Raji (cell line): Measurements from ENCODE around the gene DENND6B.

Experiments
- POLR2A ChIP-seq: IDR thresholded peaks from 2 replicates; pipeline ENCODE4 v1.6.1; 2011; ENCODE audit warnings: low read depth, low read length, control low read depth; ENCODE audit not compliant: insufficient read depth

Gene DENND6B, protein sequence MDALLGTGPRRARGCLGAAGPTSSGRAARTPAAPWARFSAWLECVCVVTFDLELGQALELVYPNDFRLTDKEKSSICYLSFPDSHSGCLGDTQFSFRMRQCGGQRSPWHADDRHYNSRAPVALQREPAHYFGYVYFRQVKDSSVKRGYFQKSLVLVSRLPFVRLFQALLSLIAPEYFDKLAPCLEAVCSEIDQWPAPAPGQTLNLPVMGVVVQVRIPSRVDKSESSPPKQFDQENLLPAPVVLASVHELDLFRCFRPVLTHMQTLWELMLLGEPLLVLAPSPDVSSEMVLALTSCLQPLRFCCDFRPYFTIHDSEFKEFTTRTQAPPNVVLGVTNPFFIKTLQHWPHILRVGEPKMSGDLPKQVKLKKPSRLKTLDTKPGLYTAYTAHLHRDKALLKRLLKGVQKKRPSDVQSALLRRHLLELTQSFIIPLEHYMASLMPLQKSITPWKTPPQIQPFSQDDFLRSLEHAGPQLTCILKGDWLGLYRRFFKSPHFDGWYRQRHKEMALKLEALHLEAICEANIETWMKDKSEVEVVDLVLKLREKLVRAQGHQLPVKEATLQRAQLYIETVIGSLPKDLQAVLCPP

DNA sequence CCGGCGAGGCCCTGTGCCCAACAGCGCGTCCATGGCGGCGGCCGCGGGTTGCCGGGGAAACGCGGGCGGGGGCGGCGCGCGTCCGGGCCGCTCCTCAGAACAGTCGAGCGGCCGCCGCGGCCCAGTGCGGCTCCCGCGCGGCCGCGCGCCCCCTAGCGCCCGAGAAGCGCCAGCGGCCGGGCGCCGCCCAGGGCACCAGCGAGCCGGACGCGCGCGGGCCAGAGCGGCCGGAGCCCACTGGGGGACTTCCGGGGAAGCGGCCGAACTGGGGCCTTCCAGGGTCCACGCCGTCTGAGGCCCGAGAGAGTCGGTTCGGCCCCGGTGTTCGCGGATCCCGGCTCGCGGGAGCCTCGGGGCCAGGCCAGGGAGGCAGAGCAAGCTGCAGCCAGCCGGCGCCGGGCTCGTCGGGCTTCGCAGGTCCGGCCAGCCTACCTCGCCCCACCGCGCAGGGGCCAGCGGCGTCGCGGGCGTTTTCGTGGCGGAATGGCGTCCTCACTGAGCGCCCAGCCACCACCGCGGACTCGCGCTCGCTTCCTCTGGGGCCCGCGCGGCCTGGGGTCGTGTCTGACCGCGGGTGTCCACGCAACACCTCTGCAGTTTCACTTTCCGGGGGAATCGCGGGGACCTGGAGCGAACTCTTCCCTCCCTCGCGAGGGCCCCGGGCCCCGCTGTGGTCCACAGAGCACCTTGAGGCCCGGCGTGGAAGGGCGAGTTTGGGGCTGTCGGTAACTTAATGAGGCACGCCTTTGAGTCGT is at the start of gene DENND6B:
TSS of gene DENND6B (minus strand) at position 57 of the 755 bp plus-strand sequence. CDS start at position 33, 24 bp downstream.
- peak; percentile 59 for TF ChIP-seq POLR2A

DNA sequence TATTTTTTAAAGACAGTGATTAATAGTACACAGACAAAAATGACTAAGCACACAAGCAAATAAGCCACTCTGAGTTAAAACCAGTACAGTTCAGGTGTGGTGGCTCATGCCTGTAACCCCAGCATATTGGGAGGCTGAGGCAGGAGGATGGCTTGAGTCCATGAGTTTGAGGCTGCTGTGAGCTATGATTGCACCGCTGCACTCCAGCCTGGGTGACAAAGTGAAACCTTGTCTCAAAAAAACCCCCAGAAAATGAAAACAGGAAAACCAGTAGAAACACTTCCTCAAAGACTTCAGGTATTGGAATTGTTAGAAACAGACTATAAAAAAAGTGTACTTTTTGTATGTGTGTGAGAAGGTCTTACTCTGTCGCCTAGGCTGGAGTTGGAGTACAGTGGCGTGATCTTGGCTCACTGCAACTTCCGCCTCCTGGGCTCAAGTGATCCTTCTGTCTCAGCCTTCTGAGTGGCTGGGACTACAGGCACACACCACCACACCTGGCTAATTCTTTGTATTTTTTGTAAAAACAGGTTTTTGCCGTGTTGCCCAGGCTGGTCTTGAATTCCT is 49.4 kb upstream of the DENND6B start:
- no peak for TF ChIP-seq POLR2A

DNA sequence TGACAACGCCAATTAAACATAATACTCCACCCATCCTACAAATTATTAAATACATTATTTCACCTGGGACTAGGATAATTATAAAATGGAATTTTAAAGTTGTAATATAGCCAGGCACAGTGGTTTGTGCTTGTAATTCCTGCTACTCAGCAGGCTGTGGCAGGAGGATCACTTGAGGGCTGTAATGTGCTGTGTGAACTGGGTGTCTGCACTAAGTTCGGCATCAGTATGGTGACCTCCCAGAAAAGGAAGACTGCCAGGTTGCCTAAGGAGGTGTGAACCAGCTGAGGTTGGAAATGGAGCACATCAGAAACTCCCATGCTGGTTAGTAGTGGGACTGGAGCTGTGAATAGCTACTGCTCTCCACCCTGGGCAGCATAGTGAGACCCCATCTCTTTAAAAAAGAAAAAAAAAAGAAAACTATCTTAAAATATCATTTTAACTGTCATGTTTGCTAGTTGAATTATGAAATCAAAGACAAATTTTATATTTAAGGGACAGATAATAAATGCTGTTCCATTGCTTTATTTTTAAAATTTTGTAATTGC is 44.4 kb upstream of the DENND6B start:
- TF ChIP-seq POLR2A: no peak

DNA sequence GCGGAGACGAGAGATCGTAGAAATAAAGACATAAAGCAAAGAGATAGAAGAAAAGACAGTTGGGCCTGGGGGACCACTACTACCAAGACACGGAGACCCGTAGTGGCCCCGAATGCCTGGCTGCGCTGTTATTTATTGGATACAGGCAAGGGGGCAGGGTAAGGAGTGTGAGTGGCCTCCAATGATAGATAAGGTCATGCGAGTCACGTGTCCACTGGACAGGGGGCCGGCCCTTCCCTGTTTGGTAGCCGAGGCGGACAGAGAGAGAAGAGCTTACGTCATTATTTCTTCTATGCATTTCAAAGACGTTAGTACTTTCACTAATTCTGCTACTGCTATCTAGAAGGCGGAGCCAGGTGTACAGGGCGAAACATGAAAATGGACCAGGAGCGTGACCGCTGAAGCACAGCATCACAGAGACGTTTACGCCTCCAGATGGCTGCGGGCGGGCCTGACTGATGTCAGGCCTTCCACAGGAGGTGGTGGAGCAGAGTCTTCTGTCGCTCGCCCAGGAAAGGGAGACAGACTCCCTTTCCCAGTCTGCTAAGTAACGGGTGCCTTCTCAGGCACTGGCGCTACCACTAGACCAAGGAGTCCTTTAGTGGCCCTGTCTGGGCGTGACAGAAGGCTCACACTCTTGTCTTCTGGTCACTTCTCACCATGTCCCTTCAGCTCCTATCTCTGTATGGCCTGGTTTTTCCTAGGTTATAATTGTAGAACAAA is 41.1 kb upstream of the DENND6B start:
- TF ChIP-seq POLR2A: no peak

GRCh38 chr22:50363166-50363802 is 36.5 kb upstream of the DENND6B start:
- no peak for TF ChIP-seq POLR2A

DNA sequence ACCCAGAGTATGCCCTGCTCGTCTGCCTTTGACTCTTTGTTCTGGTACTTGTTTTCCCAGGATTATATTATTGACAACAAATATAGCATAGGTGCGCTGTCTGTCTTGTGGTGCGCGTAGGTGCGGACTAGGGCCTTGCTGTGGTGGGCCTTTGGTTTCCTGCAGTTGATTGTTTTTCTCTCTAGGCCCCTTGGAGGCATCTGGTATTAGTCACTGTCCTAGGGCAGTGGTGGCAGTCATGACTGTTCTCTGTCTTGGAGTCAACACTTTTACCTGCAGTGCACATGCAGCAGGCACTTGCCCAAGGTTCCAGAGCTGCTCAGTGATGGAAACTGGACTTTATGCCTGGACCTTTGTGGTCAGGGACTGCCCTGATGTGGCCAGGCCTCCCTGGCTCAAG is 34.9 kb upstream of the DENND6B start:
- TF ChIP-seq POLR2A: no peak

GRCh38 chr22:50361222-50361621 is 34.4 kb upstream of the DENND6B start:
- TF ChIP-seq POLR2A: no peak

DNA sequence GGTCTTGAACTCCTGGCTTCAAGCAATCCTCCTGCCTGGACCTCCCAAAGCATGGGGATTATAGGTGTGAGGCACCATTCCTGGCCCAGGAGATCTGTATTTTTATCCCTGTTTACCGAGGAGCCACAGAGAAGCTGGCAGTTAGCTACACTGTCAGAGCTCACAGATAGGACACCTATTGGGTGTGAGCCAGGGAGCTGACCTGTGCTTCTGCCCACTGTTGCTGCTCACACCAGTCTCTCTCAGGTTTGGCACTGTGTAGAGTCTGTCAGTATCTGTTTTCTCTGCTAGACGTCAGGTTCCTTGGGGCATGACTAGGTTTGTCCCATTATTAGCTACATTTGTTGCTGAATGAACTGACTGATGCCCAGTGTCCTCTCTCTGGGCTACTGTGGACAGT is 33.8 kb upstream of the DENND6B start:
- no peak for TF ChIP-seq POLR2A

DNA sequence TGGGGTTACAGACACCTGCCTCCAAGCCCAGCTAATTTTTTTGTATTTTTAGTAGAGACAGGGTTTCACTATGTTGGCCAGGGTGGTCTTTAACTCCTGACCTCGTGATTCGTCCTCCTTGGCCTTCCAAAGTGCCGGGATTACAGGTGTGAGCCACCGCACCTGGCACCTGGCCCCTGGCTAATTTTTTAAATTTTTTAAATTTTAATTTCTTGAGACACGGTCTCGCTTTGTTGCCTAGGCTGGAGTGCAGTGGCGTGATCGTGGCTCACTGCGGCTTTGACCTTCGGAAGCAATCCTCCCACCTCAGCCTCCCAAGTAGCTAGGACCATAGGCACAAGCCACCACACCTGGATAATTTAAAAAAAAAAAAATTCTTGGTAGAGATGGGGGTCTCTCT is 30.9 kb upstream of the DENND6B start:
- no peak for TF ChIP-seq POLR2A

GRCh38 chr22:50357222-50357621 is 30.4 kb upstream of the DENND6B start:
- TF ChIP-seq POLR2A: no peak

DNA sequence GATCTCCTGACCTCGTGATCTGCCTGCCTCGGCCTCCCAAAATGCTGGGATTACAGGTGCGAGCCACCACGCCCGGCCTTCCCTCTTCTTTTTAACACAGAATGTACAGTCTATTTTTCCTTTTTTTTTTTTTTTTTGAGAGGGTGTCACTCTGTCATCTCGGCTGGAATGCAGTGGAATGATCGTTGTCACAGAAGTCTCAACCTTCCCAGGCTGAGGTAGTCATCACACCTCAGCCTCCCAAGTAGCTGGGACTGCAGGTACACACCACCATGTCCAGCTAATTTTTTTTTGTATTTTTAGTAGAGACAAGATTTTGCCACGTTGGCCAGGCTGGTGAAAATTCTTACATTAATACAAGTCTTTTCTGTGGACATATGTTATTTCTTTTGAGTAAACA is 29.4 kb upstream of the DENND6B start:
- TF ChIP-seq POLR2A: no peak

DNA sequence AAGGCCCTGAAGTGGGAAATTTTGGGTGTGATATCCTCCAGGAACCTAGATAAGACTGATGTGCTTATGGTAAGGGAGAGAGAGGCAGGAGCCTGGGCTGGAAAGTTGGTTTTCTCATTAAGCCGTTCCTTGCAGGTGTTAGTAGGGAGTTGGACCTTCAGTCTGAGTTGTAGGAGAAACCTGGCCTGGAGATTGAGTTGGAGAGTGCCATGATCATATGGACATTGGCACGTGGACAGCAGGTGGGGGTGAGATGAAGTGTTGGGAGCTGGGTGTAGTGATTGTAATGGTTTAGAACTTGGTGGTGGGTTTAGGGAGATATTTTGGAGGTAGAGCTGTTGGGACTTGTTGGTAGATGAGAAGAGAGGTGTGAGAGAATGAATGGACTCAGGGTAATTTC is 21.2 kb upstream of the DENND6B start:
- no peak for TF ChIP-seq POLR2A

DNA sequence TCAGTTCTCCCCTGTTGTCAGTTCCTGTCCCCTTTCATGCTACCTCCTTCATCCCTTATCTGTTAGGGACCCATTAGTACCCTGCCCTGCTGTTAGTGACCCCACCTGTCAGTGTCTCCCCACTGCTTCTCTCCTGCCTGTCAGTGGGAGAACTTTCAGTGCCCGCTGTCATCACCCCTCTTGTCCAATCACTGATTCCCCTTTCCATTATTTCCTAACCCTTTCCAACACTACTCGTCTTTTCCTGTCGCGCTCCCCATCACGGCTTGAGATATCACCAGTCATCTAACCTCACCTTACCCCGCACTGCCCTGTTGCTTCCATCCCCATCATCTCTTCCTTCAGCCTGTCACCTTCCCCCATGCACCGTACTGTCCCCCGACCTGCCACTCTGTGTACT is 20.3 kb upstream of the DENND6B start:
- TF ChIP-seq POLR2A: no peak

GRCh38 chr22:50346470-50346869 is 19.7 kb upstream of the DENND6B start:
- TF ChIP-seq POLR2A: no peak
